Activated CD8-positive, alpha-beta memory T cell treated with anti-CD3 and anti-CD28 coated beads, Interleukin-2, amount 50 U/mL, for 24 hours (primary cell): Measurements from ENCODE around the gene ACSM6.

Experiments
- DNase-seq: peaks from one replicate; pipeline ENCODE4 v3.0.0-alpha.2; 2020; ENCODE audit errors: extremely low read depth

Gene ACSM6

DNA sequence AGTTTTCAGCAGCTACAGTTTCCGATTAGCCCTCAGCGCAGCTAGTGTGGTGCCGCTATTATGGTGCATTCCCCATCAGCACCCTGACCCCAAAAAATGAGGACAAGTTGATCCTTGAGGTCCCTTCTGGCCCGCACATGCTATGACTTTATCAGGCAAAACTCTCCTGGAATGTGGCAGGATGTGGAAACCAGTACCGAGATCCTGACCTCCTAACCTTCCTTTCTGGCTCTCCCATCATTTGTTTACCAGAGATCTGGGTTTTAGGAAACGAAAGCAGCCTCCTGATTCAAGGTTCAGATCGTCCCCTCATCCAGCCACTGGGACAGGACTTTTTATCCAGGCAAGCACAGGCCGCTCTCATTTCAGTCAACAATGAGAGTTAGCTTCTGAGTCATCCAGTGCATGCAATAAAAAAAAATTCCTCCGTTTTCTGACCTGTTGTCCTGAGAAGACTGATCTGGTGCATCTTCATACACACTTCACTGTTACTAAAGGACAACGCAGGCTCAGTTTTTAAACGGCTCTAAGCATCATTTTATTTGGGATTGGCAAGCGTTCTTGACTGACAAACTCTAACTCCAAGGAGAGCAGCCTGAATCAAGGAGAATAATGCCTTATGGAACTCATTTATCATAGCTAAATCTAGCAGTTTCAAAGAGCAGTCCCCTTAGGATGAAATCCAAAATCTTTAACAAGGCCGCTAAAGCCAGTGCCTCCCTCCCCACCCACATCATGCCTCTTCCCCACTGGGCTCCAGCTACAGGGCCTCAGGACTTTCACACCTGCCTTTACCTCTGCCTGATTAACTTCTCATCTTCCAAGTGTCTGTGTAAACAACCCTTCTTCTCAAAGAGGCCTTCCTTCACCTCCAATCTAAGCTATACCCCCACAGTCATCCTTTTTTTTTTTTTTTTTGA is 79.6 kb downstream of the ACSM6 start:
- DNase-seq, result no peak

DNA sequence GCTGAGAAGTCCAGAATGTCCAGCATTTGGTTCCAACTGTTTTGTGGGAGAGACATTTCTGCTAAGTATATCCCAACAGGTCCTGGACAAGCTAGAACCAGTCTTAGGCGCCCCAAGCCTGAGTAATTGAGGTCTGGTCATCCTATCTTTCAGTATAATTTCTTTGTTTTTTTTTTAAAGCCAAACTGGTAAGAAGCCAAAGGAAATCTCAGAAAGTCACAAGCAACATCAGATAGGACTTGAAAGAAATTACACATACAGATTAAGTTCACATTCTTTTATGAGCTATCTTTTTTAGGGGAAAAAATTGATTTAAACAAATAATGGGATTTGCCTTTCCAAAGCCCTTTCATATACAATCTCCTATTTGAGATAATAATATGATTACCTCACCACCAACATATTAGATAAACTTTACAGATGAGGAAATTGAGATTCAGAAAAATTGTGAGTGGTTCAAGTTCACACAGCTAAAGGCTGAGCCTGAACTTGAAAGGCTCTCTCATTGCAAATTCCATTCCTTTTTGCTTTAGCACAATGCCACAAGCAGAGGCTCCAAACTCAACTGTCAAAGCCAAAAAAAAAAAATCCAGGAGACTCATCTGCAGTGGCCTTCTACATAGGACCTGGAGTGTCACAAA is 81.8 kb downstream of the ACSM6 start:
- DNase-seq, result no peak

DNA sequence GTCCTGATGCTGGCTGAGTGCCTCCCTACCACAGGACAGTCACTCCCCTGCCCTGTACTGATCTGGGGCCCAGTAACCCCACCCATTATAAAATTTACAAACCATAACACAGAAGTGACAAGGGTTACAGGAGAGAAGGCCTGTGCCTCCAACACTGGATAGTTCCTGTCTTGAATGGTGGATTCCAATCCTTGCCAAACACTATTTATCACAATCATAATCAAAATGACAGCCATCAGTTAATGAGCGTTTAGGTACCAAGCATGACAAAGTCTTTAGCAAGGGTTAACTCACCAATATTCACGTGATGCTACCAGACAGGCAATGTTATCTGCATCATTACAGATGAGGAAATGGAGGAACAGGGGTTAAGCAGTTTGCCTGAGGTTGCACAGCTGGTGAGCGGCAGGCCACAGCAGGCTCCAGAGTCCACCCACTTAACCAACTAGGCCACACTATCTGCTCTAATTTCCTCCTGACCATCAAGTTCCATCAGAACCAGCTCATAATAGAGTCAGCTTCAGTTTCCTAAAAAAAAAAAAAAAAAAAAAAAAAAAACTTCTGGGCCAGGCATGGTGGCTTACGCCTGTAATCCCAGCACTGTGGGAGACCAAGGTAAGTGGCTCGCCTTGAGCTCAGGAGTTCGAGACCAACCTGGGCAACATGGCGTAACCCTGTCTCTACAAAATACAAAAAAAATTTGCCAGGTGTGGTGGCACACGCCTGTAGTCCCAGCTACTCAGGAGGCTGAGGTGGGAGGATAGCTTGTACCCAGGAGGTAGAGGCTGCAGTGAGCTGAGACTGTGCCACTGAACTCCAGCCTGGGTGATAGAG is 82.5 kb downstream of the ACSM6 start:
- no peak for DNase-seq

GRCh38 chr10:95277201-95277570 is 83.1 kb downstream of the ACSM6 start:
- DNase-seq, result no peak

DNA sequence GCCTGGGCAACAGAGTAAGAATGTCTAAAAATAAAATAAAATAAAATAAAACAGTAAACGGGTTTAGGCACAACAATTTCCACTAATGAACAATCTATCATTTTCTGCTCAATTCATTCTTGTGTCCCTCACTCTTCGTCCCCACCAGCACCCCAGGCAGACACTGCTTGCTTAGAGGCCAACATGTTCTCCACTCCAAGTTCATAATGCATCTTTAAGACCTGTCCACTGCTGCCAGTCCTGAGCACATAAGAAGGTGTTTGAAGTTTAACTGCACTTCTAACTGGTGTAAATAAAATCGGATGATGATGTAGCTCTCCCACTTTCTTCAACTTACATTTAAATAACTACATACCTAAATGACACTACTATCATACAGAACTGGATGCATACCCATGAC is 83.6 kb downstream of the ACSM6 start:
- DNase-seq, result no peak
